Measurements from ENCODE around the gene TMED3. TPM values are rescaled to one million over a fixed set of nuclear protein-coding genes. Genes with fewer than 3 reads are reported as not detected.
"Not testable (repeated sequence)": the region's sequence is repeated elsewhere in the genome, so short reads cannot be mapped to it uniquely, and the experiment has no call there.

TMED3 gene
- polyA plus RNA-seq, 1 experiment, result 212 TPM

GRCh38 chr15:79315623-79316328 lies 4.9 kb downstream of the TMED3 start:
- peaks cover 5% of the 10 kb centered on the region; the same call in 1 of the 2 replicates for H3K9me3 ChIP-seq (ENCODE audit: control insufficient read depth, insufficient read depth, low read length)
- H3K4me3 ChIP-seq (ENCODE audit: low read depth, low read length), result no peak overlapping the region
- ChIA-PET CTCF (interaction anchor here (0.9 to 1.0 kb wide), 2 partner anchors 24 to 282 kb away, joined by 3 read pairs; no protein-coding TSS in a partner anchor), POLR2A (no interaction called here)
- no peak overlapping the region for H3K27ac ChIP-seq (ENCODE audit: low read depth, low read length)
- no peak for DNase-seq (ENCODE audit: low read depth, low spot score)
- no peak for TF ChIP-seq CTCF (IDR thresholded peaks at IDR 0.05; ENCODE audit: low read depth, low read length)
- no peaks in the 10 kb centered on the region for H3K27me3 ChIP-seq (ENCODE audit: control insufficient read depth, insufficient read depth, low read length)

- DNase-seq (ENCODE audit: low read depth, low spot score), result no peak
- ChIA-PET POLR2A (no interaction called here), CTCF (interaction anchor here (1.0 kb wide), 1 partner anchor 281 kb away, joined by 3 read pairs; no protein-coding TSS in a partner anchor)
- no peaks in the 10 kb centered on the region for H3K9me3 ChIP-seq (ENCODE audit: control insufficient read depth, insufficient read depth, low read length)
- H3K27ac ChIP-seq (ENCODE audit: low read depth, low read length), result no peak overlapping the region
- no peak for TF ChIP-seq CTCF (IDR thresholded peaks at IDR 0.05; ENCODE audit: low read depth, low read length)
- H3K27me3 ChIP-seq (ENCODE audit: control insufficient read depth, insufficient read depth, low read length), result no peaks in the 10 kb centered on the region
- H3K4me3 ChIP-seq (ENCODE audit: low read depth, low read length), result no peak overlapping the region
These were observed 6.0 kb downstream of the TMED3 start for GRCh38 chr15:79316864-79317263.

DNA sequence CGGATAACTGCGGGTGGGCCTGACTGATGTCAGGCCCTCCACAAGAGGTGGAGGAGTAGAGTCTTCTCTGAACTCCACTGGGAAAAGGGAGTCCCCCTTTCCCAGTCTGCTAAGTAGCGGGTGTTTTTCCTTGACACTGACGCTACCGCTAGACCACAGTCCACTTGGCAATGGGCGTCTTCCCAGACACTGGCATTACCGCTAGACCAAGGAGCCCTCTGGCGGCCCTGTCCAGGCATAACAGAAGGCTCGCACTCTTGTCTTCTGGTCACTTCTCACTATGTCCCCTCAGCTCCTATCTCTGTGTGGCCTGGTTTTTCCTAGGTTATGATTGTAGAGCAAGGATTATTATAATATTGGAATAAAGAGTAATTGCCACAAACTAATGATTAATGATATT lies 9.1 kb downstream of the TMED3 start:
- H3K27me3 ChIP-seq (ENCODE audit: control insufficient read depth, insufficient read depth, low read length); H3K4me3 ChIP-seq (ENCODE audit: low read depth, low read length); H3K9me3 ChIP-seq (ENCODE audit: control insufficient read depth, insufficient read depth, low read length); DNase-seq (ENCODE audit: low read depth, low spot score); POLR2A ChIA-PET; H3K27ac ChIP-seq (ENCODE audit: low read depth, low read length): not testable (repeated sequence)
- CTCF ChIA-PET, result interaction anchor here (1.2 kb wide), 1 partner anchor 20 kb away, joined by 5 read pairs; no protein-coding TSS in a partner anchor

DNA sequence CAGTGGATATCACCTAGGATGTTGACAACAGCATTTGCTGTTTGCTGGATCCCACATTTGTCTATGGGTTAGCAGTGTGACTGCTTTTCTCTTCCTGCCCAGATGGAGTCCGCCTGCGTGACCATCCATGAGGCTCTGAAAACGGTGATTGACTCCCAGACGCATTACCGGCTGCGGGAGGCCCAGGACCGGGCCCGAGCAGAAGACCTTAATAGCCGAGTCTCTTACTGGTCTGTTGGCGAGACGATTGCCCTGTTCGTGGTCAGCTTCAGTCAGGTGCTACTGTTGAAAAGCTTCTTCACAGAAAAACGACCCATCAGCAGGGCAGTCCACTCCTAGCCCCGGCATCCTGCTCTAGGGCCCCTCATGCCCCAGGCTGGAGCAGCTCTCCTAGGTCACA lies 11.0 kb downstream of the TMED3 start:
- Histone ChIP-seq H3K4me3 (ENCODE audit: low read depth, low read length) (no peak overlapping the region), H3K27ac (ENCODE audit: low read depth, low read length) (no peak overlapping the region), H3K9me3 (ENCODE audit: control insufficient read depth, insufficient read depth, low read length) (no peaks in the 10 kb centered on the region), H3K27me3 (ENCODE audit: control insufficient read depth, insufficient read depth, low read length) (no peaks in the 10 kb centered on the region)
- POLR2A ChIA-PET, result no interaction called here
- DNase-seq (ENCODE audit: low read depth, low spot score), result no peak
- CTCF ChIA-PET, result interaction anchor here (0.6 kb wide), 1 partner anchor 18 kb away, joined by 4 read pairs; no protein-coding TSS in a partner anchor
- TF ChIP-seq CTCF (IDR thresholded peaks at IDR 0.05; ENCODE audit: low read depth, low read length), result no peak

DNA sequence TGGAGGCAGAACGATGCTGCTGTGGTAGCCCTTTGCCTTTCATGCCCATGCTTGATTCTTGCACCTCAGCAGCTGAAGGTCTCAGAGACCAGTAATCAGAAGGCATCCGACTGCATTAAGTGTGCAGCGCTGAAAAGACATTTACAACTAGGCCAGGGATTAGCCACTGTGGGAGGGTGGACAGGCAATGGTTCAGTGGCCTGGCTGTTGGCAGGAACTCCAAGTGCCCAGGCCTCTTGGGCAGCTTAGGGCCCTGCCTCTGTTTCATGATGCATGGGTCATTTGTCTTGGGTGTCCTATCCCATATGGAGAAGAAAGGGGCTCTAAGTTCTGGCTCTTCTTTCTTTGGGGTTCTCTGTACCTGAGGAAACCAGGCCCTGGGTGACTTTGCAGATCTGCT lies 11.4 kb downstream of the TMED3 start:
- no peaks in the 10 kb centered on the region for H3K27me3 ChIP-seq (ENCODE audit: control insufficient read depth, insufficient read depth, low read length)
- no peaks in the 10 kb centered on the region for H3K9me3 ChIP-seq (ENCODE audit: control insufficient read depth, insufficient read depth, low read length)
- DNase-seq (ENCODE audit: low read depth, low spot score), result no peak
- no peak overlapping the region for H3K4me3 ChIP-seq (ENCODE audit: low read depth, low read length)
- H3K27ac ChIP-seq (ENCODE audit: low read depth, low read length), result no peak overlapping the region
- TF ChIP-seq CTCF (IDR thresholded peaks at IDR 0.05; ENCODE audit: low read depth, low read length), result no peak
- ChIA-PET POLR2A (no interaction called here), CTCF (no interaction called here)
